Measurements from ENCODE around the gene PHLDA2.

DNA sequence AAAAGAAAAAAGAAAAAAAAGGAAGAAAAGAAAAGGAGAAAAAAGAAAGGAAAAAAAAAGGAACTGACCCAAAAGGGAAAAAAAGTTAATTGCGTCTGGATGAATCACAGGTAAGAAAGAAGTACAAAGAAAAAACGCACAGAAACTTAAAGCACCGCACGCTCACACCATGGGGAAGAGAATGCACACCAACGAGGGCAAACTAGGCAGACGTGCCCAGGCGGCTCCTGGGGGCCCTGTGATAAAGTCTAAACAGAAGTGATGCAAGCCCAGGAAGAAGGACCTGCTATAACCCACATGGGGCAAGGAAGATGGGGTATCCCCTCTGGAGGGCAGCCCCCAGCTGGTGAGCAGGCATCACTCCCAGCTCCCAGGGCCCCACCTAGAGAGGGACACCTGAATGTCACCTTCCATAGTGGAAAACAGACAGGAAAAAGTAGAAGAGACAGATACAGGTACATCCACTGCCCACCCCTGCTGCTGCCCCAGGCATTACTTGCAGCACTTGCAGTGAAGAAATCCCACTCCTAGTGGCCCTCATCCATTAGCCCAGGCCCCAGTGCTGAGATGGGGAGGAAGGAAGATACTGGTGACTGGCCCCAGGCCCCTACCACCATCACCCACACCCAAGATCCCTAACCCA is 34.0 kb upstream of the PHLDA2 start:
- no peak for TF ChIP-seq POLR2A (IDR thresholded peaks at IDR 0.05)
- TF ChIP-seq, protein P1, sequence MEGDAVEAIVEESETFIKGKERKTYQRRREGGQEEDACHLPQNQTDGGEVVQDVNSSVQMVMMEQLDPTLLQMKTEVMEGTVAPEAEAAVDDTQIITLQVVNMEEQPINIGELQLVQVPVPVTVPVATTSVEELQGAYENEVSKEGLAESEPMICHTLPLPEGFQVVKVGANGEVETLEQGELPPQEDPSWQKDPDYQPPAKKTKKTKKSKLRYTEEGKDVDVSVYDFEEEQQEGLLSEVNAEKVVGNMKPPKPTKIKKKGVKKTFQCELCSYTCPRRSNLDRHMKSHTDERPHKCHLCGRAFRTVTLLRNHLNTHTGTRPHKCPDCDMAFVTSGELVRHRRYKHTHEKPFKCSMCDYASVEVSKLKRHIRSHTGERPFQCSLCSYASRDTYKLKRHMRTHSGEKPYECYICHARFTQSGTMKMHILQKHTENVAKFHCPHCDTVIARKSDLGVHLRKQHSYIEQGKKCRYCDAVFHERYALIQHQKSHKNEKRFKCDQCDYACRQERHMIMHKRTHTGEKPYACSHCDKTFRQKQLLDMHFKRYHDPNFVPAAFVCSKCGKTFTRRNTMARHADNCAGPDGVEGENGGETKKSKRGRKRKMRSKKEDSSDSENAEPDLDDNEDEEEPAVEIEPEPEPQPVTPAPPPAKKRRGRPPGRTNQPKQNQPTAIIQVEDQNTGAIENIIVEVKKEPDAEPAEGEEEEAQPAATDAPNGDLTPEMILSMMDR (IDR thresholded peaks at IDR 0.05) = no peak
